Prostate gland (tissue), 2 donors: ENCODE results near the gene PDIA4. TPM values are rescaled to one million over a fixed set of nuclear protein-coding genes. Genes with fewer than 3 reads are reported as not detected.
A peak's percentile ranks its signal among the peaks of the same experiment; 100 is the strongest.
"Not testable (repeated sequence)": the region's sequence is repeated elsewhere in the genome, so short reads cannot be mapped to it uniquely, and the experiment has no call there.

Experiments
- DNase-seq: peaks from one replicate; pipeline ENCODE4 v3.0.0-alpha.2; 2019; ENCODE audit warnings: low spot score
- H3K27ac ChIP-seq, 2 donors: fragments of 200-600 bp; sonication (generic); 2 replicates each; pipeline ENCODE4 v1.5.1; 2017 to 2019
- H3K27me3 ChIP-seq: fragments of 200-600 bp; sonication (generic); replicated peaks from 2 replicates; pipeline ENCODE4 v1.5.1; 2019; ENCODE audit not compliant: insufficient read depth
- H3K36me3 ChIP-seq, 2 donors: fragments of 200-600 bp; sonication (generic); 1 replicate in 1 of 2; 2 replicates in 1 of 2; pipeline versions ENCODE4 v1.5.1 to v1.8.1; 2017 to 2019
- H3K4me1 ChIP-seq: fragments of 200-600 bp; sonication (generic); replicated peaks from 2 replicates; pipeline ENCODE4 v1.5.1; 2019
- H3K4me3 ChIP-seq, 2 donors: fragments of 200-600 bp; sonication (generic); 2 replicates each; pipeline ENCODE4 v1.5.1; 2017 to 2019
- H3K9me3 ChIP-seq: fragments of 200-600 bp; sonication (generic); 2 replicates; pipeline ENCODE4 v1.5.1; 2017
- CTCF ChIP-seq, 4 experiments: fragments of 200-600 bp in 2 of 4; fragments of 450-650 bp in 2 of 4; sonication (generic) in 2 of 4; IDR thresholded peaks; 1 replicate in 3 of 4; 2 replicates in 1 of 4; pipeline ENCODE4 v1.5.1; 2016 to 2019; ENCODE audit warnings: antibody characterized with exemption in 4 of 4, mild to moderate bottlenecking in 2 of 4, moderate library complexity in 2 of 4
- POLR2A ChIP-seq: fragments of 450-650 bp; IDR thresholded peaks from one replicate; pipeline ENCODE4 v1.6.1; 2016; ENCODE audit warnings: antibody characterized with exemption, mild to moderate bottlenecking
- POLR2AphosphoS5 ChIP-seq: sonication (generic); formaldehyde crosslinking; IDR thresholded peaks from one replicate; pipeline ENCODE4 v1.6.1; 2017; ENCODE audit warnings: antibody characterized with exemption
- WGBS: methylation state at CpG from one replicate; pipeline ENCODE4 v1.1.5; 2018; 5-methylcytosine and 5-hydroxymethylcytosine counted together
- intact Hi-C: fragments of 100-400 bp; cut with DNase I; formaldehyde crosslinking; loops from one replicate; pipeline ENCODE4 v1.14.2; 2022
- total RNA-seq, 2 donors: library from RNA; depleted of rRNA; stranded (reverse); fragments of >200 nt; gene quantifications; one replicate each; pipeline ENCODE4 v1.1.0, GENCODE V29; 2016

PDIA4 gene
- total RNA-seq, 2 donors from 2014 or later = 125 to 262 TPM

GRCh38 chr7:149041350-149041749, 13.0 kb upstream of the PDIA4 start:
- intact Hi-C loops = no loop called here
- Histone ChIP-seq H3K27ac (no peak overlapping the region), H3K36me3 (no peaks in the 10 kb centered on the region), H3K4me1 (no peaks in the 10 kb centered on the region), H3K27me3 (no peaks in the 10 kb centered on the region), H3K4me3 (no peak overlapping the region), H3K9me3 (no peaks in the 10 kb centered on the region)
- TF ChIP-seq POLR2AphosphoS5 (no peak), CTCF (IDR thresholded peaks at IDR 0.05) (no peak), POLR2A (no peak)
- WGBS = 75% methylated on average over 5 of the region's 5 CpGs
- DNase-seq = no peak

GRCh38 chr7:149038641-149039040, 10.3 kb upstream of the PDIA4 start:
- DNase-seq, H3K36me3 ChIP-seq, H3K9me3 ChIP-seq, H3K27me3 ChIP-seq, H3K4me3 ChIP-seq, H3K4me1 ChIP-seq, intact Hi-C loops, H3K27ac ChIP-seq: not testable (repeated sequence)
- WGBS = 89% methylated on average over 18 of the region's 32 CpGs

- WGBS = 92% methylated on average over 1 of the region's 1 CpG
- TF ChIP-seq CTCF (IDR thresholded peaks at IDR 0.05) (no peak), POLR2A (no peak), POLR2AphosphoS5 (no peak)
- DNase-seq = no peak
- intact Hi-C loops = no loop called here
- Histone ChIP-seq H3K36me3 (no peaks in the 10 kb centered on the region), H3K27ac (no peak overlapping the region), H3K4me3 (no peak overlapping the region), H3K9me3 (no peaks in the 10 kb centered on the region), H3K27me3 (no peaks in the 10 kb centered on the region), H3K4me1 (no peaks in the 10 kb centered on the region)
Measured at GRCh38 chr7:149036676-149037075, 8.4 kb upstream of the PDIA4 start.

GRCh38 chr7:149031353-149031910, 3.1 kb upstream of the PDIA4 start:
- Histone ChIP-seq H3K4me1 (peaks cover 2% of the 10 kb centered on the region), H3K36me3 (no peaks in the 10 kb centered on the region), H3K9me3 (no peaks in the 10 kb centered on the region), H3K4me3 (no peak overlapping the region), H3K27me3 (no peaks in the 10 kb centered on the region), H3K27ac (no peak overlapping the region)
- intact Hi-C loops = no loop called here
- TF ChIP-seq POLR2AphosphoS5 (no peak), CTCF (IDR thresholded peaks at IDR 0.05) (no peak), POLR2A (no peak)
- no peak for DNase-seq
- WGBS = 95% methylated on average over 3 of the region's 3 CpGs

GRCh38 chr7:149030439-149030838, 2.1 kb upstream of the PDIA4 start:
- H3K27ac ChIP-seq, H3K4me3 ChIP-seq, H3K27me3 ChIP-seq, intact Hi-C loops, H3K9me3 ChIP-seq, DNase-seq, H3K36me3 ChIP-seq, H3K4me1 ChIP-seq: not testable (repeated sequence)
- WGBS = 95% methylated on average over 9 of the region's 9 CpGs

- Histone ChIP-seq H3K9me3 (no peaks in the 10 kb centered on the region), H3K4me1 (peaks cover 2% of the 10 kb centered on the region), H3K36me3 (no peaks in the 10 kb centered on the region), H3K4me3 (peak overlapping the region; percentile 91 to 95), H3K27me3 (no peaks in the 10 kb centered on the region), H3K27ac (peak overlapping the region; percentile 79 to 86)
- intact Hi-C loops = loop anchor here (2.0 to 5.0 kb wide), 2 partner anchors 40 to 41 kb away; no protein-coding TSS in a partner anchor
- WGBS = under 1% methylated on average over 32 of the region's 43 CpGs
- DNase-seq = peak; percentile 23
- TF ChIP-seq POLR2A = no peak
- no peak for TF ChIP-seq POLR2AphosphoS5
- TF ChIP-seq CTCF (IDR thresholded peaks at IDR 0.05) = no peak
Measured at GRCh38 chr7:149027611-149028345, 527 bp downstream of the PDIA4 start.
